ENCODE results near the gene WNT7A.

WNT7A gene

DNA sequence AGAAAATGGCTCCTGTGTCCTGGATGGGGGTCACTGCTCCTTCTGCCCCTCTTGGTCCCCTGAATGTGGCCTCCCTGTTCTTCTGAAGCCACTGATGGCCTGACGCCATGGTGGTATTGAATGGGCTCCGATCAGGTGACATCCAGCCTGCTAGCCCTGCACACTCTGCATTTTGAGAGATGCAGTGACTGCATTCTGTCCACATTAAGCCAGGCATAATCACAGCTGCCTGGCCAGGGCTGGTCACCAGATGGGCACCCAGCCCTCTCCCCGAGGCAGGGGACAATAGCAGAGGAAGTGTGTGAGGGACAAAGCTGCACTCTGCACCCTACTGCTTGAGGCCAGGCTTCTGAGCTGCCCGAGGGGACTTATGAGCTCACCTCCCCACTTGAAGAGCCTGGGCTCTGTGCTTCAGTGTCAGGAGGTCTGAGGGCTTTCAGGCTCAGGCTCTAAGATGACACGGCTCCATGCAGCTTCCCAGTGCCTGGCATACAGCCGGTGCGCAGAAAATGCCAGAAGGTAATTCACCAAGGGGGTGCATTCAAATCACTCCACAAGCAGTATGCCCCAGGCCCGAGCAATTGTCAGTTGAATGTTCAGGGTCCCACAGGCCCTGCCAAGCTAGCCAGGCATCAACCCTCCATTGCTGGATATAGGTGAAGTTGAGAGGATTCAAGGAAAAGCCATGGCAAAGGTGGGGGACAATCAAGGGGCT is 56.8 kb downstream of the WNT7A start:
- Histone ChIP-seq H3K9me3 (replicated peaks; ENCODE audit: insufficient read depth, low read length) (no peaks in the 10 kb centered on the region), H3F3A (ENCODE audit: insufficient read depth, low read length) (no peaks in the 10 kb centered on the region), H3K36me3 (replicated peaks; ENCODE audit: insufficient read depth, low read length) (no peaks in the 10 kb centered on the region), H4K20me1 (ENCODE audit: insufficient read depth, low read length) (no peaks in the 10 kb centered on the region), H3K27me3 (replicated peaks; ENCODE audit: insufficient read depth, low read length) (peaks cover 26% of the 10 kb centered on the region), H3K79me2 (ENCODE audit: low read length) (no peaks in the 10 kb centered on the region), H3K9ac (ENCODE audit: low read length) (no peak overlapping the region), H2AFZ (ENCODE audit: low read length) (no peak overlapping the region), H3K9me2 (replicated peaks; ENCODE audit: insufficient read depth, low read length) (no peaks in the 10 kb centered on the region), H3K4me2 (ENCODE audit: low read depth, low read length) (no peak overlapping the region), H3K4me1 (ENCODE audit: low read length) (no peaks in the 10 kb centered on the region), H3K4me3 (ENCODE audit: low read length) (no peak overlapping the region), H3K27ac (ENCODE audit: low read length) (no peak overlapping the region)
- no peak for DNase-seq
- TF ChIP-seq EZH2 (optimal IDR thresholded peaks at IDR 0.05; ENCODE audit: low read depth, low read length) (no peak), EZH2phosphoT487 (IDR thresholded peaks at IDR 0.05; ENCODE audit: low read length) (no peak)
- TF ChIP-seq, protein P1, sequence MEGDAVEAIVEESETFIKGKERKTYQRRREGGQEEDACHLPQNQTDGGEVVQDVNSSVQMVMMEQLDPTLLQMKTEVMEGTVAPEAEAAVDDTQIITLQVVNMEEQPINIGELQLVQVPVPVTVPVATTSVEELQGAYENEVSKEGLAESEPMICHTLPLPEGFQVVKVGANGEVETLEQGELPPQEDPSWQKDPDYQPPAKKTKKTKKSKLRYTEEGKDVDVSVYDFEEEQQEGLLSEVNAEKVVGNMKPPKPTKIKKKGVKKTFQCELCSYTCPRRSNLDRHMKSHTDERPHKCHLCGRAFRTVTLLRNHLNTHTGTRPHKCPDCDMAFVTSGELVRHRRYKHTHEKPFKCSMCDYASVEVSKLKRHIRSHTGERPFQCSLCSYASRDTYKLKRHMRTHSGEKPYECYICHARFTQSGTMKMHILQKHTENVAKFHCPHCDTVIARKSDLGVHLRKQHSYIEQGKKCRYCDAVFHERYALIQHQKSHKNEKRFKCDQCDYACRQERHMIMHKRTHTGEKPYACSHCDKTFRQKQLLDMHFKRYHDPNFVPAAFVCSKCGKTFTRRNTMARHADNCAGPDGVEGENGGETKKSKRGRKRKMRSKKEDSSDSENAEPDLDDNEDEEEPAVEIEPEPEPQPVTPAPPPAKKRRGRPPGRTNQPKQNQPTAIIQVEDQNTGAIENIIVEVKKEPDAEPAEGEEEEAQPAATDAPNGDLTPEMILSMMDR (IDR thresholded peaks at IDR 0.05; ENCODE audit: low read length) = no peak

DNA sequence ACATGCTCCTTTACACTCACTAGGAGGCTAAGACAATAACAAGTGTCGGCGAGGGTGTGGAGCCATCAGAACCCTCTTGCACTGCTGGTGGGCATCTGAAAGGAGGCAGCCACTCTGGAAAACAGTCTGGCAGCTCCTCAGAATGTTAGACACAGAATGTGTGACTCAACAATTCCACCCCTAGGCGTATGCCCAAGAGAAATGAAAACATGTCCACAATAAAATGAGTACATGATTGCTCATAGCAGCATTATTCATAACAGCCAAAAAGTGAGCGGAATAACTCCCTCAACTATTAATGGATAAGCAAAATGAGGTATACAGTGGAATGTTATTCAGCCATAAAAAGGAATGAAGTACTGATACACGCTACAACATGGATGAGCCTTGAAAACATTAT is 57.8 kb downstream of the WNT7A start:
- Histone ChIP-seq H3K27me3 (replicated peaks; ENCODE audit: insufficient read depth, low read length) (peaks cover 26% of the 10 kb centered on the region), H3F3A (ENCODE audit: insufficient read depth, low read length) (no peaks in the 10 kb centered on the region), H3K4me1 (ENCODE audit: low read length) (no peaks in the 10 kb centered on the region), H3K27ac (ENCODE audit: low read length) (no peak overlapping the region), H2AFZ (ENCODE audit: low read length) (no peak overlapping the region), H3K4me3 (ENCODE audit: low read length) (no peak overlapping the region), H3K9me3 (replicated peaks; ENCODE audit: insufficient read depth, low read length) (no peaks in the 10 kb centered on the region), H3K4me2 (ENCODE audit: low read depth, low read length) (no peak overlapping the region), H3K79me2 (ENCODE audit: low read length) (no peaks in the 10 kb centered on the region), H4K20me1 (ENCODE audit: insufficient read depth, low read length) (no peaks in the 10 kb centered on the region), H3K9me2 (replicated peaks; ENCODE audit: insufficient read depth, low read length) (no peaks in the 10 kb centered on the region), H3K9ac (ENCODE audit: low read length) (no peak overlapping the region), H3K36me3 (replicated peaks; ENCODE audit: insufficient read depth, low read length) (no peaks in the 10 kb centered on the region)
- TF ChIP-seq EZH2 (optimal IDR thresholded peaks at IDR 0.05; ENCODE audit: low read depth, low read length) = no peak
- no peak for TF ChIP-seq EZH2phosphoT487 (IDR thresholded peaks at IDR 0.05; ENCODE audit: low read length)
- TF ChIP-seq, protein P1 (IDR thresholded peaks at IDR 0.05; ENCODE audit: low read length) = no peak
- DNase-seq = no peak

DNA sequence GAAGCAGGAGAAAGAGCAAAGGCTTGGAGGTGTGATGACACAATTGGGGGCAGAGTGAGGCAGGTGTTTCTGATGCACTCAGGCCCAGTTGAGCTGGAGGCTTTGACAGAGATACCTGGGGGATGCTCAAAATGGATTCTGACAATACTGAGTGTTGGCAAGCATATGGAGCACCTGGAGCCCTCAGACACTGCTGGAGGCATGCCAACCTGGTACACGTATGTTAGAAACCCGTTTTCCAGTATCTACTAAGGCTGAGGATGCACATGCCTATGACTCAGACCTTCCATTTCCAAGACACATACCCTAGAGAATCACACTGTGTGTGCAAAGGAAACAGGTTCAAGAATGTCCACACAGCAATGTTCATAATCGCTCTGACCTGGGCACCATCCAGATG is 58.7 kb downstream of the WNT7A start:
- no peaks in the 10 kb centered on the region for H3K79me2 ChIP-seq (ENCODE audit: low read length)
- H3K4me2 ChIP-seq (ENCODE audit: low read depth, low read length) = no peak overlapping the region
- H3K4me3 ChIP-seq (ENCODE audit: low read length) = no peak overlapping the region
- no peak for DNase-seq
- H3F3A ChIP-seq (ENCODE audit: insufficient read depth, low read length) = no peaks in the 10 kb centered on the region
- H4K20me1 ChIP-seq (ENCODE audit: insufficient read depth, low read length) = no peaks in the 10 kb centered on the region
- peaks cover 26% of the 10 kb centered on the region for H3K27me3 ChIP-seq (replicated peaks; ENCODE audit: insufficient read depth, low read length)
- no peak for TF ChIP-seq EZH2 (optimal IDR thresholded peaks at IDR 0.05; ENCODE audit: low read depth, low read length)
- TF ChIP-seq, protein P1 (IDR thresholded peaks at IDR 0.05; ENCODE audit: low read length) = no peak
- no peak for TF ChIP-seq EZH2phosphoT487 (IDR thresholded peaks at IDR 0.05; ENCODE audit: low read length)
- no peaks in the 10 kb centered on the region for H3K9me3 ChIP-seq (replicated peaks; ENCODE audit: insufficient read depth, low read length)
- H3K4me1 ChIP-seq (ENCODE audit: low read length) = no peaks in the 10 kb centered on the region
- H3K9me2 ChIP-seq (replicated peaks; ENCODE audit: insufficient read depth, low read length) = no peaks in the 10 kb centered on the region
- H3K27ac ChIP-seq (ENCODE audit: low read length) = no peak overlapping the region
- no peaks in the 10 kb centered on the region for H3K36me3 ChIP-seq (replicated peaks; ENCODE audit: insufficient read depth, low read length)
- H3K9ac ChIP-seq (ENCODE audit: low read length) = no peak overlapping the region
- H2AFZ ChIP-seq (ENCODE audit: low read length) = no peak overlapping the region
